H1 (cell line): ENCODE results near the gene FZD8. TPM values are rescaled to one million over a fixed set of nuclear protein-coding genes. Genes with fewer than 3 reads are reported as not detected.

Source experiments
- CTCF ChIA-PET: fragments of 300-600 bp; sonication (Branson Sonifier 250); formaldehyde crosslinking; loops from one replicate; lab custom pipeline; 2021; ENCODE audit not compliant: partially characterized antibody; lab: Charles Lee
- POLR2A ChIA-PET: fragments of 300-600 bp; sonication (Branson Sonifier 250); formaldehyde crosslinking; loops from one replicate; lab custom pipeline; 2021; ENCODE audit warnings: inconsistent platforms; ENCODE audit not compliant: partially characterized antibody; lab: Charles Lee
- DNase-seq, 2 experiments: peaks; one replicate each; pipeline versions ENCODE4 v3.0.0 to v3.0.0-alpha.2; 2010 to 2022; ENCODE audit warnings: low spot score in 2 of 2, low read depth in 1 of 2, mixed read lengths in 1 of 2
- FAIRE-seq: peaks from 2 replicates; lab custom pipeline; 2011; peaks lifted over from hg19 to GRCh38; lab: Jason Lieb, UNC
- H2AFZ ChIP-seq: 2 replicates; pipeline ENCODE4 v1.8.1; 2012; ENCODE audit warnings: low read length, inconsistent platforms
- H2AK5ac ChIP-seq: 2 replicates; pipeline ENCODE4 v1.6.1; 2013; ENCODE audit warnings: low read depth, low read length
- H2BK120ac ChIP-seq: replicated peaks from 2 replicates; pipeline ENCODE3; 2013; ENCODE audit warnings: low read depth, low read length, inconsistent platforms
- H2BK12ac ChIP-seq: 2 replicates; pipeline ENCODE4 v1.6.1; 2013; ENCODE audit warnings: low read depth, low read length
- H2BK15ac ChIP-seq: 2 replicates; pipeline ENCODE4 v1.6.1; 2013; ENCODE audit warnings: low read length
- H2BK20ac ChIP-seq: 2 replicates; pipeline ENCODE4 v1.6.1; 2013; ENCODE audit warnings: low read length
- H2BK5ac ChIP-seq: 2 replicates; pipeline ENCODE4 v1.6.1; 2013; ENCODE audit warnings: low read depth, low read length
- H3K14ac ChIP-seq: 2 replicates; pipeline ENCODE4 v1.6.1; 2013; ENCODE audit warnings: inconsistent platforms; ENCODE audit not compliant: insufficient read length
- H3K18ac ChIP-seq: 2 replicates; pipeline ENCODE4 v1.6.1; 2013; ENCODE audit warnings: low read length; ENCODE audit errors: extremely low read depth
- H3K23ac ChIP-seq: 2 replicates; pipeline ENCODE4 v1.6.1; 2013; ENCODE audit warnings: inconsistent platforms; ENCODE audit not compliant: insufficient read length
- H3K23me2 ChIP-seq: 2 replicates; pipeline ENCODE4 v1.6.1; 2013; ENCODE audit warnings: low read depth, low read length
- H3K27ac ChIP-seq: 2 replicates; pipeline ENCODE4 v1.6.1; 2011; ENCODE audit warnings: low read depth, low read length, inconsistent platforms
- H3K27me3 ChIP-seq, 4 experiments: replicated peaks in 1 of 4; 1 replicate in 1 of 4; 2 replicates in 3 of 4; pipeline versions ENCODE4 v1.6.1 to v1.8.1; 2011 to 2013; ENCODE audit warnings: low read length in 3 of 4, mild to moderate bottlenecking in 3 of 4, inconsistent platforms in 2 of 4, mixed read lengths in 2 of 4, moderate library complexity in 1 of 4; ENCODE audit not compliant: control insufficient read depth in 3 of 4, insufficient read depth in 3 of 4; ENCODE audit errors: extremely low read depth in 1 of 4
- H3K36me3 ChIP-seq, 4 experiments: 2 replicates each; pipeline versions ENCODE4 v1.6.1 to v1.8.1; 2011 to 2013; ENCODE audit warnings: mild to moderate bottlenecking in 4 of 4, low read length in 3 of 4, moderate library complexity in 2 of 4, control low read depth in 1 of 4, inconsistent platforms in 1 of 4; ENCODE audit not compliant: insufficient read depth in 4 of 4, control insufficient read depth in 2 of 4
- H3K4ac ChIP-seq: replicated peaks from 2 replicates; pipeline ENCODE3; 2013; ENCODE audit warnings: low read length, low read depth, mixed read lengths, inconsistent platforms; ENCODE audit not compliant: insufficient read length
- H3K4me1 ChIP-seq, 4 experiments: replicated peaks in 1 of 4; 1 replicate in 1 of 4; 2 replicates in 3 of 4; pipeline versions ENCODE4 v1.6.1 to v1.8.1; 2011 to 2013; ENCODE audit warnings: low read length in 3 of 4, inconsistent platforms in 2 of 4, mixed read lengths in 1 of 4; ENCODE audit not compliant: insufficient read depth in 4 of 4, control insufficient read depth in 3 of 4
- H3K4me2 ChIP-seq, 2 experiments: 2 replicates each; pipeline versions ENCODE4 v1.6.1 to v1.8.1; 2011 to 2013; ENCODE audit warnings: low read depth in 2 of 2, low read length in 2 of 2, control low read depth in 1 of 2, inconsistent platforms in 1 of 2, mild to moderate bottlenecking in 1 of 2; ENCODE audit not compliant: insufficient read depth in 1 of 2
- H3K4me3 ChIP-seq, 4 experiments: fragments of 200-600, 300-600 bp in 1 of 4; sonication (generic), shearing (Covaris generic), sonication (Bioruptor Twin) in 1 of 4; 2 replicates each; pipeline versions ENCODE4 v1.5.1 to v1.8.1; 2011 to 2016; ENCODE audit warnings: low read length in 4 of 4, low read depth in 3 of 4, control low read depth in 2 of 4, inconsistent platforms in 2 of 4, mild to moderate bottlenecking in 2 of 4, mixed read lengths in 1 of 4, moderate library complexity in 1 of 4; ENCODE audit not compliant: insufficient read depth in 2 of 4; ENCODE audit errors: extremely low read depth in 1 of 4
- H3K56ac ChIP-seq: replicated peaks from 2 replicates; pipeline ENCODE3; 2013; ENCODE audit warnings: low read depth, mild to moderate bottlenecking, mixed read lengths, low read length, inconsistent platforms; ENCODE audit not compliant: insufficient read length
- H3K79me1 ChIP-seq: 2 replicates; pipeline ENCODE4 v1.6.1; 2013; ENCODE audit warnings: low read depth, low read length, control low read depth
- H3K79me2 ChIP-seq, 2 experiments: 2 replicates each; pipeline versions ENCODE4 v1.6.1 to v1.8.1; 2012 to 2013; ENCODE audit warnings: low read length in 2 of 2, mild to moderate bottlenecking in 2 of 2, inconsistent platforms in 1 of 2; ENCODE audit not compliant: insufficient read depth in 2 of 2, control insufficient read depth in 1 of 2
- H3K9ac ChIP-seq, 4 experiments: replicated peaks in 1 of 4; 1 replicate in 1 of 4; 2 replicates in 3 of 4; pipeline versions ENCODE4 v1.6.1 to v1.8.1; 2011 to 2013; ENCODE audit warnings: low read depth in 3 of 4, low read length in 3 of 4, control low read depth in 2 of 4, mild to moderate bottlenecking in 2 of 4, moderate library complexity in 2 of 4, inconsistent platforms in 1 of 4; ENCODE audit errors: extremely low read depth in 1 of 4
- H3K9me3 ChIP-seq, 2 experiments: 2 replicates each; pipeline versions ENCODE4 v1.6.1 to v1.8.1; 2012 to 2013; ENCODE audit warnings: mild to moderate bottlenecking in 2 of 2, moderate library complexity in 2 of 2, control low read depth in 1 of 2, inconsistent platforms in 1 of 2, low read depth in 1 of 2, low read length in 1 of 2, mixed read lengths in 1 of 2; ENCODE audit not compliant: insufficient read depth in 2 of 2
- H4K20me1 ChIP-seq, 2 experiments: replicated peaks in 1 of 2; 2 replicates each; pipeline versions ENCODE3 to v1.8.1; 2011 to 2013; ENCODE audit warnings: inconsistent platforms in 2 of 2, low read length in 2 of 2, mild to moderate bottlenecking in 1 of 2; ENCODE audit not compliant: insufficient read depth in 2 of 2, control insufficient read depth in 1 of 2
- H4K5ac ChIP-seq: 2 replicates; pipeline ENCODE4 v1.6.1; 2013; ENCODE audit warnings: low read length, low read depth, mixed read lengths, inconsistent platforms; ENCODE audit not compliant: insufficient read length
- H4K8ac ChIP-seq: 2 replicates; pipeline ENCODE4 v1.8.0; 2013; ENCODE audit warnings: mild to moderate bottlenecking, moderate library complexity, low read length, inconsistent platforms; ENCODE audit not compliant: insufficient read depth; ENCODE audit errors: extremely low read depth
- H4K91ac ChIP-seq: replicated peaks from 2 replicates; pipeline ENCODE3; 2013; ENCODE audit warnings: low read length, mixed read lengths, inconsistent platforms; ENCODE audit not compliant: insufficient read length
- EP300 ChIP-seq, 2 experiments: IDR thresholded peaks; 1 replicate in 1 of 2; 2 replicates in 1 of 2; pipeline ENCODE4 v1.6.1; 2011 to 2012; ENCODE audit warnings: low read depth in 2 of 2, low read length in 2 of 2, mild to moderate bottlenecking in 2 of 2, borderline replicate concordance in 1 of 2, inconsistent platforms in 1 of 2, moderate library complexity in 1 of 2
- polyA plus RNA-seq, 7 experiments: library from polyadenylated mRNA; depleted of rRNA in 3 of 7; stranded (reverse) in 5 of 7; unstranded in 2 of 7; fragments of >200 nt in 5 of 7; fragments of 200-250 nt in 2 of 7; gene quantifications; 1 replicate in 5 of 7; 2 replicates in 1 of 7; 4 replicates in 1 of 7; pipeline versions ENCODE4 v1.2.1 to v1.2.3, GENCODE V29; 2011 to 2013; ENCODE audit warnings: missing spikeins in 2 of 7, mixed read lengths in 2 of 7
- total RNA-seq: library from RNA; stranded (reverse); fragmentation: NEBNext Ultra II Directional; extraction: Animal tissue kit (Norgen Biotek cat#: 25700); gene quantifications from 2 replicates; pipeline ENCODE4 v1.2.1, GENCODE V29; 2021

FZD8 gene
- total and polyA plus RNA-seq, 2 of the 8 experiments (the other 6 are each of a cell fraction or from before 2014, with no cell fraction given): 4.8 to 7.1 TPM

GRCh38 chr10:35674843-35675242, 32.7 kb upstream of the FZD8 start:
- no peak overlapping the region for H2BK120ac ChIP-seq
- CTCF ChIA-PET: no interaction called here
- H3K18ac ChIP-seq: no peak overlapping the region
- no peak overlapping the region for H3K4me2 ChIP-seq
- H2BK5ac ChIP-seq: no peak overlapping the region
- H3K9ac ChIP-seq: no peak overlapping the region
- no peak for FAIRE-seq
- TF ChIP-seq EP300 (IDR thresholded peaks at IDR 0.05; ENCODE audit: borderline replicate concordance in 1 of 2, low read depth in 2 of 2, low read length in 2 of 2): no peak
- TF ChIP-seq, all 59 proteins: peak for 0
- no peak overlapping the region for H2BK12ac ChIP-seq
- H3K27ac ChIP-seq: no peak overlapping the region
- H4K8ac ChIP-seq: no peak overlapping the region
- H4K91ac ChIP-seq: no peak overlapping the region
- H3K27me3 ChIP-seq: no peaks in the 10 kb centered on the region
- no peak overlapping the region for H2BK20ac ChIP-seq
- H2BK15ac ChIP-seq: no peak overlapping the region
- no peaks in the 10 kb centered on the region for H3K9me3 ChIP-seq
- no peak overlapping the region for H3K4ac ChIP-seq
- no peak for DNase-seq
- H3K4me3 ChIP-seq: no peak overlapping the region
- no peaks in the 10 kb centered on the region for H3K23me2 ChIP-seq
- H3K14ac ChIP-seq: no peak overlapping the region
- H3K56ac ChIP-seq: no peak overlapping the region
- no peaks in the 10 kb centered on the region for H3K36me3 ChIP-seq
- H4K20me1 ChIP-seq: no peaks in the 10 kb centered on the region
- no peak overlapping the region for H2AK5ac ChIP-seq
- no peak overlapping the region for H2AFZ ChIP-seq
- POLR2A ChIA-PET: interaction anchor here (0.6 to 0.9 kb wide), 2 partner anchors 25 to 714 kb away, joined by 3 read pairs; no protein-coding TSS in a partner anchor
- no peaks in the 10 kb centered on the region for H3K79me1 ChIP-seq
- no peaks in the 10 kb centered on the region for H3K79me2 ChIP-seq
- no peak overlapping the region for H4K5ac ChIP-seq
- peaks cover 0 to 6% (median 0%) of the 10 kb centered on the region in 4 experiments; a peak in 1 of 7 replicates for H3K4me1 ChIP-seq
- no peak overlapping the region for H3K23ac ChIP-seq
